HepG2 (cell line): Measurements from ENCODE around the gene ZNF211. TPM values are rescaled to one million over a fixed set of nuclear protein-coding genes. Genes with fewer than 3 reads are reported as not detected.

ENCODE experiments used
- ADNP ChIP-seq: sonication (generic); formaldehyde crosslinking; IDR thresholded peaks from 2 replicates; pipeline ENCODE4 v1.4.0; 2020; ENCODE audit warnings: missing genetic modification reagents
- BCL6 ChIP-seq: IDR thresholded peaks from 2 replicates; pipeline ENCODE4 v1.6.1; 2016; ENCODE audit warnings: missing genetic modification reagents, missing compliant biosample characterization
- HNF4A ChIP-seq: sonication (generic); formaldehyde crosslinking; IDR thresholded peaks from 2 replicates; pipeline ENCODE4 v1.4.0; 2020; ENCODE audit warnings: missing genetic modification reagents
- KLF15 ChIP-seq: sonication (generic); formaldehyde crosslinking; IDR thresholded peaks from 2 replicates; pipeline ENCODE4 v1.8.1; 2023; ENCODE audit warnings: borderline replicate concordance, mild to moderate bottlenecking, inconsistent platforms, missing genetic modification reagents, mixed read lengths
- MEIS2 ChIP-seq: sonication (generic); formaldehyde crosslinking; IDR thresholded peaks from 2 replicates; pipeline ENCODE4 v1.9.0; 2021; ENCODE audit warnings: mild to moderate bottlenecking, missing genetic modification reagents
- NFYC ChIP-seq: IDR thresholded peaks from 2 replicates; pipeline ENCODE4 v1.6.1; 2016; ENCODE audit warnings: missing genetic modification reagents, missing compliant biosample characterization
- NR2C2 ChIP-seq: sonication (generic); formaldehyde crosslinking; IDR thresholded peaks from 2 replicates; pipeline ENCODE4 v1.4.0; 2020; ENCODE audit warnings: missing genetic modification reagents, mild to moderate bottlenecking, moderate library complexity, borderline replicate concordance
- NR2F1 ChIP-seq, 2 experiments: fragments of 450-650 bp in 1 of 2; formaldehyde crosslinking in 1 of 2; IDR thresholded peaks; 2 replicates each; pipeline versions ENCODE4 v1.5.0 to v1.6.1; 2016 to 2020; ENCODE audit warnings: mild to moderate bottlenecking in 1 of 2, missing compliant biosample characterization in 1 of 2, missing genetic modification reagents in 1 of 2, moderate library complexity in 1 of 2
- NR2F2 ChIP-seq: IDR thresholded peaks from 2 replicates; pipeline ENCODE4 v1.6.1; 2012; ENCODE audit warnings: low read depth, inconsistent platforms, borderline replicate concordance
- RNF2 ChIP-seq: fragments of 450-650 bp; conservative IDR thresholded peaks from 2 replicates; pipeline ENCODE4 v1.6.1; 2016; ENCODE audit warnings: low read depth
- ZNF101 ChIP-seq: sonication (generic); formaldehyde crosslinking; IDR thresholded peaks from 2 replicates; pipeline ENCODE4 v1.4.0; 2020; ENCODE audit warnings: mild to moderate bottlenecking, low read depth, missing genetic modification reagents, borderline replicate concordance
- ZNF317 ChIP-seq: sonication (generic); formaldehyde crosslinking; IDR thresholded peaks from 2 replicates; pipeline ENCODE4 v1.5.0; 2020; ENCODE audit warnings: mild to moderate bottlenecking, missing genetic modification reagents
- ZNF329 ChIP-seq: sonication (generic); formaldehyde crosslinking; IDR thresholded peaks from 2 replicates; pipeline ENCODE4 v1.9.0; 2021; ENCODE audit warnings: low read depth, mild to moderate bottlenecking, missing genetic modification reagents
- ZNF343 ChIP-seq: sonication (generic); formaldehyde crosslinking; IDR thresholded peaks from 2 replicates; pipeline ENCODE4 v1.4.0; 2020; ENCODE audit warnings: mild to moderate bottlenecking, missing genetic modification reagents
- ZNF44 ChIP-seq: sonication (generic); formaldehyde crosslinking; IDR thresholded peaks from 2 replicates; pipeline ENCODE4 v1.5.1; 2020; ENCODE audit warnings: mild to moderate bottlenecking, missing genetic modification reagents
- ZNF460 ChIP-seq: sonication (generic); formaldehyde crosslinking; IDR thresholded peaks from 2 replicates; pipeline ENCODE4 v1.5.1; 2020; ENCODE audit warnings: missing genetic modification reagents, mild to moderate bottlenecking, borderline replicate concordance
- ZNF558 ChIP-seq: sonication (generic); formaldehyde crosslinking; IDR thresholded peaks from 2 replicates; pipeline ENCODE4 v1.9.0; 2022; ENCODE audit warnings: mild to moderate bottlenecking, missing genetic modification reagents, borderline replicate concordance
- ZNF776 ChIP-seq: sonication (generic); formaldehyde crosslinking; IDR thresholded peaks from 2 replicates; pipeline ENCODE4 v1.4.0; 2020; ENCODE audit warnings: mild to moderate bottlenecking, missing genetic modification reagents
- polyA plus RNA-seq, 8 experiments: library from polyadenylated mRNA; depleted of rRNA in 3 of 8; stranded (reverse) in 7 of 8; unstranded in 1 of 8; fragments of >200 nt; fragmentation: Illumina TruSeq in 4 of 8; extraction: Trizol in 4 of 8; gene quantifications; 2 replicates each; pipeline versions ENCODE4 v1.2.1 to v1.2.3, GENCODE V29; 2011 to 2016; ENCODE audit warnings: low read depth in 4 of 8, missing spikeins in 1 of 8, mixed read lengths in 1 of 8; ENCODE audit not compliant: insufficient read depth in 1 of 8
- total RNA-seq, 5 experiments: library from RNA; depleted of rRNA; stranded (reverse); fragments of >200 nt; fragmentation: Illumina TruSeq; extraction: Trizol; gene quantifications; 2 replicates each; pipeline ENCODE4 v1.2.3, GENCODE V29; 2016; ENCODE audit warnings: low read depth in 1 of 5
- TF ChIP-seq, protein P1 (sequence below): sonication (generic); formaldehyde crosslinking; IDR thresholded peaks from 2 replicates; pipeline ENCODE4 v1.5.0; 2020; ENCODE audit warnings: mild to moderate bottlenecking, missing genetic modification reagents
- TF ChIP-seq, protein P2 (sequence below): sonication (generic); formaldehyde crosslinking; IDR thresholded peaks from 2 replicates; pipeline ENCODE4 v1.4.0; 2020; ENCODE audit warnings: missing genetic modification reagents, borderline replicate concordance
- TF ChIP-seq, protein P3 (sequence below): sonication (generic); formaldehyde crosslinking; IDR thresholded peaks from 2 replicates; pipeline ENCODE4 v1.9.0; 2021; ENCODE audit warnings: missing genetic modification reagents, borderline replicate concordance
- TF ChIP-seq, protein P4 (sequence below): sonication (generic); formaldehyde crosslinking; IDR thresholded peaks from 2 replicates; pipeline ENCODE4 v1.5.0; 2020; ENCODE audit warnings: missing genetic modification reagents, mild to moderate bottlenecking, borderline replicate concordance

The ZNF211 gene
- total and polyA plus RNA-seq, 2 of the 13 experiments (the other 11 are each of a cell fraction or from before 2014, with no cell fraction given), result 9.9 to 11.2 TPM

DNA sequence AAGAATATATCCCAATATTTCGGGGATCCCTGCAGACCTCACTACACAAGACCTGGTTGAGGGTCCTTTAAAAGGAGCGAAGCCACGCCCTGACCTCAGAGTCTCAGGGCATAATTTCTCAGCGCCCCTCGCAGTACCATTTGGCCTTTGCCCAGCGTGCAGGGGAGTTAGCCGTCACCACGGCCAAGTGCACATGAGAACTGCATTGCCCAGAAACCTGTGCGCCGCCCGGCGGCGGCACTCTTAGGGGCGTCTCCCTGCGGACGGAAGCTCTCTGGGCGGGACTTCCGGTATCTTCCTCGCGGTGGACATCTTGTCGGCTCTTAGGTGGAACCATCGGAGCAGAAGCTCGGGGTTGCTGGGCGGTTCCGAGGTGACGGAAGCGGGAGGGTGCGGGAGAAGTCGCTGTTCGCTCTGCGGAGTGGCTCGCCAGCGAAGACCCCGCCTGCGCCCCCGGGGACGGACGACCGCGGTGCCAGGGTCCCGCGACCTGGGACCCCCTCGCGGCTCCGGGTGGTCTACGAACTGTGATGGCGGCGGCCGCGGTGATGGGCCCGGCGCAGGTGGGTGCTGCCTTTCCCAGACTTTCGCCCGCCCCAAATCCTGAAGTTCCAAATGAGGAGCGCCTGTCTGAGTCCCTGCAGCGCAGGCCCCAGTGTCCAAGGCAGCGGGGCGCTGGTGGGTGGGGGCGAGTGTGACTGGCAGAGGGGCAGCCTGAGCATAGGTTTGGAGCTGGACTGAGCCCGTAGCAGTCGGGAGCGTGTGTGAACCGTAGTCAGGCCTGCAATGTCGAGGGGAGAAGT, 18.8 kb upstream of the ZNF211 start, which contains the start of gene ZNF134 (continued):
- TF ChIP-seq, protein P1, sequence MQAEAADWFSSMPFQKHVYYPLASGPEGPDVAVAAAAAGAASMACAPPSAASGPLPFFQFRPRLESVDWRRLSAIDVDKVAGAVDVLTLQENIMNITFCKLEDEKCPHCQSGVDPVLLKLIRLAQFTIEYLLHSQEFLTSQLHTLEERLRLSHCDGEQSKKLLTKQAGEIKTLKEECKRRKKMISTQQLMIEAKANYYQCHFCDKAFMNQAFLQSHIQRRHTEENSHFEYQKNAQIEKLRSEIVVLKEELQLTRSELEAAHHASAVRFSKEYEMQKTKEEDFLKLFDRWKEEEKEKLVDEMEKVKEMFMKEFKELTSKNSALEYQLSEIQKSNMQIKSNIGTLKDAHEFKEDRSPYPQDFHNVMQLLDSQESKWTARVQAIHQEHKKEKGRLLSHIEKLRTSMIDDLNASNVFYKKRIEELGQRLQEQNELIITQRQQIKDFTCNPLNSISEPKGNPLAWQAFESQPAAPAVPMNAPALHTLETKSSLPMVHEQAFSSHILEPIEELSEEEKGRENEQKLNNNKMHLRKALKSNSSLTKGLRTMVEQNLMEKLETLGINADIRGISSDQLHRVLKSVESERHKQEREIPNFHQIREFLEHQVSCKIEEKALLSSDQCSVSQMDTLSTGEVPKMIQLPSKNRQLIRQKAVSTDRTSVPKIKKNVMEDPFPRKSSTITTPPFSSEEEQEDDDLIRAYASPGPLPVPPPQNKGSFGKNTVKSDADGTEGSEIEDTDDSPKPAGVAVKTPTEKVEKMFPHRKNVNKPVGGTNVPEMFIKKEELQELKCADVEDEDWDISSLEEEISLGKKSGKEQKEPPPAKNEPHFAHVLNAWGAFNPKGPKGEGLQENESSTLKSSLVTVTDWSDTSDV (CRISPR knock-in tag), result no peak
- TF ChIP-seq ZNF776 (CRISPR knock-in tag), result no peak
- no peak for TF ChIP-seq ZNF101 (CRISPR knock-in tag)
- peak; percentile 87; the same call in 1 of the 2 replicates for TF ChIP-seq ZNF343 (CRISPR knock-in tag)
- TF ChIP-seq, protein P2, sequence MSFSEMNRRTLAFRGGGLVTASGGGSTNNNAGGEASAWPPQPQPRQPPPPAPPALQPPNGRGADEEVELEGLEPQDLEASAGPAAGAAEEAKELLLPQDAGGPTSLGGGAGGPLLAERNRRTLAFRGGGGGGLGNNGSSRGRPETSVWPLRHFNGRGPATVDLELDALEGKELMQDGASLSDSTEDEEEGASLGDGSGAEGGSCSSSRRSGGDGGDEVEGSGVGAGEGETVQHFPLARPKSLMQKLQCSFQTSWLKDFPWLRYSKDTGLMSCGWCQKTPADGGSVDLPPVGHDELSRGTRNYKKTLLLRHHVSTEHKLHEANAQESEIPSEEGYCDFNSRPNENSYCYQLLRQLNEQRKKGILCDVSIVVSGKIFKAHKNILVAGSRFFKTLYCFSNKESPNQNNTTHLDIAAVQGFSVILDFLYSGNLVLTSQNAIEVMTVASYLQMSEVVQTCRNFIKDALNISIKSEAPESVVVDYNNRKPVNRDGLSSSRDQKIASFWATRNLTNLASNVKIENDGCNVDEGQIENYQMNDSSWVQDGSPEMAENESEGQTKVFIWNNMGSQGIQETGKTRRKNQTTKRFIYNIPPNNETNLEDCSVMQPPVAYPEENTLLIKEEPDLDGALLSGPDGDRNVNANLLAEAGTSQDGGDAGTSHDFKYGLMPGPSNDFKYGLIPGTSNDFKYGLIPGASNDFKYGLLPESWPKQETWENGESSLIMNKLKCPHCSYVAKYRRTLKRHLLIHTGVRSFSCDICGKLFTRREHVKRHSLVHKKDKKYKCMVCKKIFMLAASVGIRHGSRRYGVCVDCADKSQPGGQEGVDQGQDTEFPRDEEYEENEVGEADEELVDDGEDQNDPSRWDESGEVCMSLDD (CRISPR knock-in tag), result no peak
- no peak for TF ChIP-seq NR2F1 (CRISPR knock-in tag; IDR thresholded peaks at IDR 0.05)
- no peak for TF ChIP-seq NR2F2
- no peak for TF ChIP-seq ZNF317
- TF ChIP-seq ADNP (CRISPR knock-in tag), result no peak
- TF ChIP-seq ZNF329 (CRISPR knock-in tag), result no peak
- no peak; the same call in 1 of the 2 replicates for TF ChIP-seq MEIS2 (CRISPR knock-in tag)
- 0 out of 2 replicates have a peak, but pooled peaks have one; percentile 26 for TF ChIP-seq ZNF44 (CRISPR knock-in tag)
- TF ChIP-seq, protein P3, sequence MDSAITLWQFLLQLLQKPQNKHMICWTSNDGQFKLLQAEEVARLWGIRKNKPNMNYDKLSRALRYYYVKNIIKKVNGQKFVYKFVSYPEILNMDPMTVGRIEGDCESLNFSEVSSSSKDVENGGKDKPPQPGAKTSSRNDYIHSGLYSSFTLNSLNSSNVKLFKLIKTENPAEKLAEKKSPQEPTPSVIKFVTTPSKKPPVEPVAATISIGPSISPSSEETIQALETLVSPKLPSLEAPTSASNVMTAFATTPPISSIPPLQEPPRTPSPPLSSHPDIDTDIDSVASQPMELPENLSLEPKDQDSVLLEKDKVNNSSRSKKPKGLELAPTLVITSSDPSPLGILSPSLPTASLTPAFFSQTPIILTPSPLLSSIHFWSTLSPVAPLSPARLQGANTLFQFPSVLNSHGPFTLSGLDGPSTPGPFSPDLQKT (CRISPR knock-in tag), result no peak
- TF ChIP-seq NR2C2 (CRISPR knock-in tag), result peak; percentile 71
- 0 out of 2 replicates have a peak, but pooled peaks have one; percentile 30 for TF ChIP-seq BCL6
- TF ChIP-seq KLF15 (CRISPR knock-in tag), result peak; percentile 52; the same call in 1 of the 2 replicates
- no peak; the same call in 1 of the 2 replicates for TF ChIP-seq ZNF558 (CRISPR knock-in tag)
- no peak for TF ChIP-seq ZNF460 (CRISPR knock-in tag)
- peak; percentile 69 for TF ChIP-seq NFYC
- TF ChIP-seq RNF2, result no peak
- TF ChIP-seq, protein P4, sequence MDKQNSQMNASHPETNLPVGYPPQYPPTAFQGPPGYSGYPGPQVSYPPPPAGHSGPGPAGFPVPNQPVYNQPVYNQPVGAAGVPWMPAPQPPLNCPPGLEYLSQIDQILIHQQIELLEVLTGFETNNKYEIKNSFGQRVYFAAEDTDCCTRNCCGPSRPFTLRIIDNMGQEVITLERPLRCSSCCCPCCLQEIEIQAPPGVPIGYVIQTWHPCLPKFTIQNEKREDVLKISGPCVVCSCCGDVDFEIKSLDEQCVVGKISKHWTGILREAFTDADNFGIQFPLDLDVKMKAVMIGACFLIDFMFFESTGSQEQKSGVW, result no peak
- TF ChIP-seq HNF4A, result peak; percentile 44
